Gastroesophageal sphincter (tissue), 3 donors: Measurements from ENCODE around the gene NARF.

ENCODE experiments used
- POLR2A ChIP-seq, 2 donors: fragments of 450-650 bp; IDR thresholded peaks; one replicate each; pipeline ENCODE4 v1.6.1; 2017; ENCODE audit warnings: antibody characterized with exemption in 2 of 2, mild to moderate bottlenecking in 2 of 2, moderate library complexity in 1 of 2
- POLR2AphosphoS5 ChIP-seq: sonication (generic); formaldehyde crosslinking; IDR thresholded peaks from one replicate; pipeline ENCODE4 v1.6.1; 2017; ENCODE audit warnings: antibody characterized with exemption
- TF ChIP-seq, protein P1 (sequence below), 4 experiments: fragments of 200-600 bp in 2 of 4; fragments of 450-650 bp in 2 of 4; sonication (generic) in 1 of 4; IDR thresholded peaks; one replicate each; pipeline ENCODE4 v1.5.1; 2017 to 2019; ENCODE audit warnings: antibody characterized with exemption in 4 of 4, mild to moderate bottlenecking in 2 of 4, moderate library complexity in 2 of 4

DNA sequence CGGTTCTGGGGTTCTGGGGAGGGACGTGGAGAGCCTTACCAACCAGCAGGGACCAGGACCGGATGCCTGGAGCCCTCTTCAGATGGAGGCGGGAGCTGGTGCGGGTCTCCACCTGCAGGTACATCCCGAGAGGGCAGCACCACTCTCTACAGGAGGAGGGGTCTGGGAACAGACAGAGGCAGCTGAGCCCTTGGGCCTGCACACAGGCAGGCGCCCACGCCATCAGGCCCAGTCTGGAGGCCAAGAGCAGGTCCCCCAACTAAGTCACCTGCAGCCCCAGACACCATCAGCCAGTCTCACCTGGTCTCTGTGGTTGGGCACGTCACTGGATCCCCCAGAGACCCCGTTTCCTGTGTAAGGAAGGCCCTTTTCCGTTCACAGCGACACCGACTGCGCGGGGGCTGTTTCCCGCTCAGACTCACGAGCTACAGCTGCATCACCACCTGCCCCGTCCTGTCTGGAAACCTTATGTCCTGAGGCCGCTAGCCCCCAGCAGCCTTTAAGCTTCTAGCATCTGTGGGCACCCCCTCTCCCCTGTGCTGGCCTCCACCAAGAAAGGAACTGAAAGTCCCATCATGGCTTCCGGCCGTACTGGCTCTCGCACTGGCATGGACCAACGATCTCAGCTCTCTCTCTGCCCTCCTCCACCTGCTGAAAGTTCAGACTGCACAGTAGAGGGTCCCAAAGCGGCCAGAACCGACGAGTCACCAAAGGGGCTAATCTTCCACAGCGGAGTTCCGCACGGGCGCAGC lies 9.2 kb upstream of the NARF start:
- TF ChIP-seq, protein P1, sequence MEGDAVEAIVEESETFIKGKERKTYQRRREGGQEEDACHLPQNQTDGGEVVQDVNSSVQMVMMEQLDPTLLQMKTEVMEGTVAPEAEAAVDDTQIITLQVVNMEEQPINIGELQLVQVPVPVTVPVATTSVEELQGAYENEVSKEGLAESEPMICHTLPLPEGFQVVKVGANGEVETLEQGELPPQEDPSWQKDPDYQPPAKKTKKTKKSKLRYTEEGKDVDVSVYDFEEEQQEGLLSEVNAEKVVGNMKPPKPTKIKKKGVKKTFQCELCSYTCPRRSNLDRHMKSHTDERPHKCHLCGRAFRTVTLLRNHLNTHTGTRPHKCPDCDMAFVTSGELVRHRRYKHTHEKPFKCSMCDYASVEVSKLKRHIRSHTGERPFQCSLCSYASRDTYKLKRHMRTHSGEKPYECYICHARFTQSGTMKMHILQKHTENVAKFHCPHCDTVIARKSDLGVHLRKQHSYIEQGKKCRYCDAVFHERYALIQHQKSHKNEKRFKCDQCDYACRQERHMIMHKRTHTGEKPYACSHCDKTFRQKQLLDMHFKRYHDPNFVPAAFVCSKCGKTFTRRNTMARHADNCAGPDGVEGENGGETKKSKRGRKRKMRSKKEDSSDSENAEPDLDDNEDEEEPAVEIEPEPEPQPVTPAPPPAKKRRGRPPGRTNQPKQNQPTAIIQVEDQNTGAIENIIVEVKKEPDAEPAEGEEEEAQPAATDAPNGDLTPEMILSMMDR (IDR thresholded peaks at IDR 0.05): no peak
- TF ChIP-seq POLR2AphosphoS5 (no peak), POLR2A (IDR thresholded peaks at IDR 0.05) (no peak)
